Stimulated activated CD4-positive, alpha-beta T cell treated with anti-CD3 and anti-CD28 coated beads, Interleukin-15, amount 100 ng/mL, for 48 hours (primary cell): Measurements from ENCODE around the gene MLN.
A peak's percentile ranks its signal among the peaks of the same experiment; 100 is the strongest.

ENCODE experiments used
- DNase-seq, 2 donors: peaks; one replicate each; pipeline ENCODE4 v3.0.0-alpha.2; 2020; ENCODE audit warnings: low read depth in 2 of 2

Gene MLN

GRCh38 chr6:33788694-33789549 lies 14.9 kb downstream of the MLN start, which contains the start of gene LEMD2:
TSS of gene LEMD2 (minus strand) at chr6:33789130. CDS start at chr6:33789116, 14 bp downstream.
- peak; percentile 80 to 89 for DNase-seq

GRCh38 chr6:33787954-33788693 lies 15.7 kb downstream of the MLN start:
- DNase-seq = peak; percentile 11 to 30

GRCh38 chr6:33787346-33787953 lies 16.4 kb downstream of the MLN start:
- DNase-seq = no peak

- DNase-seq = no peak
These were observed 17.1 kb downstream of the MLN start for GRCh38 chr6:33786736-33787135.

- no peak for DNase-seq
These were observed 18.0 kb downstream of the MLN start for GRCh38 chr6:33785778-33786177.

GRCh38 chr6:33784787-33785186 lies 19.0 kb downstream of the MLN start:
- no peak for DNase-seq

GRCh38 chr6:33783781-33784520 lies 19.9 kb downstream of the MLN start:
- no peak for DNase-seq

- DNase-seq = no peak
These were observed 21.2 kb downstream of the MLN start for GRCh38 chr6:33782561-33782960.

- no peak for DNase-seq
These were observed 22.4 kb downstream of the MLN start for GRCh38 chr6:33781131-33781975.

- no peak for DNase-seq
These were observed 23.9 kb downstream of the MLN start for GRCh38 chr6:33779895-33780294.

GRCh38 chr6:33779290-33779689 lies 24.5 kb downstream of the MLN start:
- no peak for DNase-seq

- no peak for DNase-seq
These were observed 25.2 kb downstream of the MLN start for GRCh38 chr6:33778444-33779121.

- no peak for DNase-seq
These were observed 26.1 kb downstream of the MLN start for GRCh38 chr6:33777398-33778388.

- DNase-seq = no peak
These were observed 27.0 kb downstream of the MLN start for GRCh38 chr6:33776764-33777163.

- no peak for DNase-seq
These were observed 27.6 kb downstream of the MLN start for GRCh38 chr6:33776186-33776585.

- DNase-seq = no peak
These were observed 29.0 kb downstream of the MLN start for GRCh38 chr6:33774774-33775173.

- no peak for DNase-seq
These were observed 30.8 kb downstream of the MLN start for GRCh38 chr6:33772902-33773472.

- no peak for DNase-seq
These were observed 31.5 kb downstream of the MLN start for GRCh38 chr6:33772082-33772830.
